ENCODE data around the gene CHKA.

The CHKA gene

GRCh38 chr11:68158580-68158979 lies 37.4 kb upstream of the CHKA start:
- H3K4me3 ChIP-seq (ENCODE audit: low read length), result no peak overlapping the region
- H3K27me3 ChIP-seq (ENCODE audit: insufficient read depth, low read length), result no peaks in the 10 kb centered on the region
- H3K9me3 ChIP-seq (ENCODE audit: insufficient read depth, low read depth, low read length), result no peaks in the 10 kb centered on the region
- H3K36me3 ChIP-seq (ENCODE audit: insufficient read depth, low read length), result peaks cover 18% of the 10 kb centered on the region
- no peak overlapping the region for H3K27ac ChIP-seq (ENCODE audit: low read depth, low read length)
- H3K4me1 ChIP-seq (ENCODE audit: insufficient read depth, low read length), result no peaks in the 10 kb centered on the region
- H3K9ac ChIP-seq (ENCODE audit: low read depth, low read length), result no peak overlapping the region
- 97% methylated on average over 14 of the region's 14 CpGs for WGBS

- no peak overlapping the region for H3K9ac ChIP-seq (ENCODE audit: low read depth, low read length)
- H3K4me3 ChIP-seq (ENCODE audit: low read length), result no peak overlapping the region
- WGBS, result 92% methylated on average over 8 of the region's 8 CpGs
- peaks cover 14% of the 10 kb centered on the region for H3K36me3 ChIP-seq (ENCODE audit: insufficient read depth, low read length)
- no peaks in the 10 kb centered on the region for H3K27me3 ChIP-seq (ENCODE audit: insufficient read depth, low read length)
- H3K9me3 ChIP-seq (ENCODE audit: insufficient read depth, low read depth, low read length), result no peaks in the 10 kb centered on the region
- H3K27ac ChIP-seq (ENCODE audit: low read depth, low read length), result no peak overlapping the region
- H3K4me1 ChIP-seq (ENCODE audit: insufficient read depth, low read length), result no peaks in the 10 kb centered on the region
These were observed 32.6 kb upstream of the CHKA start for GRCh38 chr11:68153742-68154141.

DNA sequence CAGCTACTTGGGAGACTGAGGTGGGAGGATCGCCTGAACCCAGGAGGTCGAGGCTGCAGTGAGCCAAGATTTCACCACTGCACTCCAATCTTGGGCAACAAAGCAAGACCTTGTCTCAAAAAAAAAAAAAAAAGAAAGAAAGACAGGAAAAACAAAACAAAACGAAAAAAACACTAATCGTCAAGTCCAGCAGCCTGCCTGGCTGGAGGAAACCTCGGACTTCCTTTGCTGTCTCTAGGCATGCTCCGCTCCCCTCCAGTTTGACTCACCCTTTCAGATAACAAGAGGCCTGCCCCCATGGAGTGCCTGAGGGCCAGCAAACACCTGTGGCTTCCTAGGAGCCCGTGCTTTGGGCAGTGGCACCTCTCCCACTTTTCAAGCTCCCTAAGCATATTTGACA lies 28.8 kb upstream of the CHKA start:
- H3K9me3 ChIP-seq (ENCODE audit: insufficient read depth, low read depth, low read length), result no peaks in the 10 kb centered on the region
- no peak overlapping the region for H3K27ac ChIP-seq (ENCODE audit: low read depth, low read length)
- H3K36me3 ChIP-seq (ENCODE audit: insufficient read depth, low read length), result no peaks in the 10 kb centered on the region
- no peaks in the 10 kb centered on the region for H3K27me3 ChIP-seq (ENCODE audit: insufficient read depth, low read length)
- no peaks in the 10 kb centered on the region for H3K4me1 ChIP-seq (ENCODE audit: insufficient read depth, low read length)
- no peak overlapping the region for H3K9ac ChIP-seq (ENCODE audit: low read depth, low read length)
- no peak overlapping the region for H3K4me3 ChIP-seq (ENCODE audit: low read length)
- WGBS, result 72% methylated on average over 7 of the region's 7 CpGs

GRCh38 chr11:68149417-68149816 lies 28.2 kb upstream of the CHKA start:
- H3K4me3 ChIP-seq (ENCODE audit: low read length), result no peak overlapping the region
- no peak overlapping the region for H3K9ac ChIP-seq (ENCODE audit: low read depth, low read length)
- 89% methylated on average over 6 of the region's 6 CpGs for WGBS
- no peak overlapping the region for H3K27ac ChIP-seq (ENCODE audit: low read depth, low read length)
- H3K36me3 ChIP-seq (ENCODE audit: insufficient read depth, low read length), result no peaks in the 10 kb centered on the region
- H3K9me3 ChIP-seq (ENCODE audit: insufficient read depth, low read depth, low read length), result no peaks in the 10 kb centered on the region
- H3K4me1 ChIP-seq (ENCODE audit: insufficient read depth, low read length), result no peaks in the 10 kb centered on the region
- H3K27me3 ChIP-seq (ENCODE audit: insufficient read depth, low read length), result no peaks in the 10 kb centered on the region

DNA sequence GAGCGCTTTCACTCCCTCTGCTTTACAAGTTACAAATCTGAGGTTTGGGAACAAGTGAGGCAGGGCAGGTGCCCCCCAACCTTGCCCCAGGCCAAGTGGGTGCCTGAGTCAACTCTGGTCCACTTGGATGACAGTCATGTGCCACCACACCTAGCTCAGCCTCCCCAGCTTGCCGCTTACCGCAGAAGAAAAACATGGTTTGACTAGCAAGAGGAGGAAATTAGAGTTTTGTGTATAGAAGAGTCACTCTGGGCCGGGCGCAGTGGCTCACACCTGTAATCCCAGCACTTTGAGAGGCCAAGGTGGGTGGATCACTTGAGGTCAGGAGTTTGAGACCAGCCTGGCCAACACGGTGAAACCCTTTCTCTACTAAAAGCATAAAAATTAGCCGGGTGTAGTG lies 27.7 kb upstream of the CHKA start:
- Histone ChIP-seq H3K4me3 (ENCODE audit: low read length) (no peak overlapping the region), H3K9me3 (ENCODE audit: insufficient read depth, low read depth, low read length) (no peaks in the 10 kb centered on the region), H3K27ac (ENCODE audit: low read depth, low read length) (no peak overlapping the region), H3K36me3 (ENCODE audit: insufficient read depth, low read length) (no peaks in the 10 kb centered on the region), H3K27me3 (ENCODE audit: insufficient read depth, low read length) (no peaks in the 10 kb centered on the region), H3K9ac (ENCODE audit: low read depth, low read length) (no peak overlapping the region), H3K4me1 (ENCODE audit: insufficient read depth, low read length) (no peaks in the 10 kb centered on the region)
- WGBS, result 95% methylated on average over 7 of the region's 7 CpGs

DNA sequence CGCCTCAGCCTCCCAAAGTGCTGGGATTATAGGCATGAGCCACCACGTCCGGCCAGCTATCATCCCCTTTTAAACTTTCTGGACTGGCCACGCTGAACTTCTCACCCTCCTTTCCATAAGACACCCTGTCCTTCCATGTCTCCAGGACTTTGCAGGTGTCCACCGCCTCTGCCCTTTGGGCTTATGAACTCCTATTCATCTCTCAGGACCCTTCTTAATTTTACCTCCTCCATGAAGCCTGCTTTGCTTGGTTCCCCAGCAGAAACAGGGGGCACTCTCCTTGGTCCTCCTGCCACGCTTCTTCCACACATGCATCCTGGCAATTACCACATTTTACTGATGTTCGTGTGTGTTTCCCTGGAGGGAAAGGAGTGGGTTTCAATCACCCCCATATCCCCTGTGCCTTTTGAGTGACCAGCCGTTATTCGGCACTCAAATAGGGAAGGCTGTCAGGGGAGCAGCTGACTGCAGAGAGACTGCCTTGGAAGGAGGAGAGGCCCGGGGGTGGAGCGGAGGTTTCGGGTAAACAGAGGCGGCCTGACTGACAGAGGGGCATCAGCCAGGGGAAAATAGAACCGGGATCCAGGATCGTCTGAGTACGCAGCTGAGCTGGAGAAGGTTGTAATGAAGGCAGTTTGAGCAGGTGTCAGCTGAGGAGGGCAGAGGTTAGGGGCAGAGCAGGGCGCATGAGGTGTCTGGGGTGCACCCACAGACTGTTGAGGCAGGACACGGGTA lies 27.1 kb upstream of the CHKA start:
- 92% methylated on average over 18 of the region's 18 CpGs for WGBS
- Histone ChIP-seq H3K4me3 (ENCODE audit: low read length) (no peak overlapping the region), H3K27ac (ENCODE audit: low read depth, low read length) (no peak overlapping the region), H3K27me3 (ENCODE audit: insufficient read depth, low read length) (no peaks in the 10 kb centered on the region), H3K36me3 (ENCODE audit: insufficient read depth, low read length) (no peaks in the 10 kb centered on the region), H3K9me3 (ENCODE audit: insufficient read depth, low read depth, low read length) (no peaks in the 10 kb centered on the region), H3K4me1 (ENCODE audit: insufficient read depth, low read length) (no peaks in the 10 kb centered on the region), H3K9ac (ENCODE audit: low read depth, low read length) (no peak overlapping the region)

- Histone ChIP-seq H3K36me3 (ENCODE audit: insufficient read depth, low read length) (no peaks in the 10 kb centered on the region), H3K4me1 (ENCODE audit: insufficient read depth, low read length) (no peaks in the 10 kb centered on the region), H3K27ac (ENCODE audit: low read depth, low read length) (no peak overlapping the region), H3K27me3 (ENCODE audit: insufficient read depth, low read length) (no peaks in the 10 kb centered on the region), H3K9me3 (ENCODE audit: insufficient read depth, low read depth, low read length) (no peaks in the 10 kb centered on the region), H3K4me3 (ENCODE audit: low read length) (no peak overlapping the region), H3K9ac (ENCODE audit: low read depth, low read length) (no peak overlapping the region)
- WGBS, result 75% methylated on average over 12 of the region's 13 CpGs
These were observed 25.7 kb upstream of the CHKA start for GRCh38 chr11:68146704-68147474.

DNA sequence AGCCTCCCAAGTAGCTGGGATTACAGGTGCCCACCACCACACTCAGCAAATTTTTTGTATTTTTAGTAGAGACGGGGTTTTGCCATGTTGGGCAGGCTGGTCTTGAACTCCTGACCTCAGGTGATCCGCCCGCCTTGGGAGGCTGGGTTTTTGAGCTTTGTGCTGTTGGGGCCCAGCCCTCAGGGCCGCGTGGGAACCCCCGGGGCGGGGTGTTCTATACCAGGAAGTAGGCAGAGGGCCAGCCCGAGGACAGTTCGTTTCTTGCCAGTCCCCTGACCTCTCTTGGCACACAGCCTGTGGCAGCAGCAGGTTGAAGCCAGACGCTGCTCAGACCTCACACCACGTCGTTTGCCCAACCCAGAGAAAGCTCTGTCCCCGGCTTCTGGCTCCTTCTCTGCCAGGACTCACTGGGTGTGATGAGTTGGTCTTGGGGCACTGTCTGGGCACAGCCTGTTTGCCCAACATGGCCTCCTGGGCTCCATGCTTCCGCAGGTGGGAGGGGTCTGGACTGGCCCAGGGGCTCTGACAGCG lies 24.9 kb upstream of the CHKA start:
- H3K9me3 ChIP-seq (ENCODE audit: insufficient read depth, low read depth, low read length), result no peaks in the 10 kb centered on the region
- no peaks in the 10 kb centered on the region for H3K36me3 ChIP-seq (ENCODE audit: insufficient read depth, low read length)
- no peaks in the 10 kb centered on the region for H3K27me3 ChIP-seq (ENCODE audit: insufficient read depth, low read length)
- WGBS, result 93% methylated on average over 15 of the region's 15 CpGs
- H3K4me3 ChIP-seq (ENCODE audit: low read length), result no peak overlapping the region
- no peak overlapping the region for H3K27ac ChIP-seq (ENCODE audit: low read depth, low read length)
- no peak overlapping the region for H3K9ac ChIP-seq (ENCODE audit: low read depth, low read length)
- no peaks in the 10 kb centered on the region for H3K4me1 ChIP-seq (ENCODE audit: insufficient read depth, low read length)

GRCh38 chr11:68145120-68145866 lies 24.1 kb upstream of the CHKA start:
- no peaks in the 10 kb centered on the region for H3K27me3 ChIP-seq (ENCODE audit: insufficient read depth, low read length)
- no peaks in the 10 kb centered on the region for H3K9me3 ChIP-seq (ENCODE audit: insufficient read depth, low read depth, low read length)
- no peaks in the 10 kb centered on the region for H3K4me1 ChIP-seq (ENCODE audit: insufficient read depth, low read length)
- no peak overlapping the region for H3K4me3 ChIP-seq (ENCODE audit: low read length)
- no peak overlapping the region for H3K9ac ChIP-seq (ENCODE audit: low read depth, low read length)
- no peaks in the 10 kb centered on the region for H3K36me3 ChIP-seq (ENCODE audit: insufficient read depth, low read length)
- 92% methylated on average over 14 of the region's 14 CpGs for WGBS
- no peak overlapping the region for H3K27ac ChIP-seq (ENCODE audit: low read depth, low read length)

DNA sequence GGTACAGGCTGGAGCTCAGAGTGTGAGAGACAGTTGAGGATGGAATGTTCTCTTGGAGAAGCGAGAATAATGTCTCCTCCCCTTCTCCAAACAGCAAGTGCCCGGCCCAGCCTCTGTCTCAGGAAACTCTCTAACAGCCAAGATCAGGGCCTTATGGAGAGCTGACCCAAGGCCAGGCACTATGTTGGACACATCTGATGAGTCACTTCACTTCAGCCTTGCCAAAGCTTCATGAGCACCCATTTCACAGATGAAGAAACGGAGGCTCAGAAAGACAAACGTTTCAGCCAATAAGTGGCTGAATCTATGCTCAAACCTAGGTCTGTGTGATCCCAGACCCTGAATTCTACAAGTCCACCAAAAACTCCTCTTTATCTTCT lies 22.1 kb upstream of the CHKA start:
- WGBS, result 90% methylated on average over 4 of the region's 4 CpGs

More for the DNA sequence above, 22.1 kb upstream of the CHKA start:
- Histone ChIP-seq H3K4me3 (ENCODE audit: low read length) (no peak overlapping the region), H3K36me3 (ENCODE audit: insufficient read depth, low read length) (no peaks in the 10 kb centered on the region), H3K9me3 (ENCODE audit: insufficient read depth, low read depth, low read length) (no peaks in the 10 kb centered on the region), H3K27me3 (ENCODE audit: insufficient read depth, low read length) (no peaks in the 10 kb centered on the region), H3K27ac (ENCODE audit: low read depth, low read length) (no peak overlapping the region), H3K4me1 (ENCODE audit: insufficient read depth, low read length) (no peaks in the 10 kb centered on the region), H3K9ac (ENCODE audit: low read depth, low read length) (no peak overlapping the region)

Data from HUES64 (cell line).